ENCODE results near the gene PRRG3.

PRRG3 gene

DNA sequence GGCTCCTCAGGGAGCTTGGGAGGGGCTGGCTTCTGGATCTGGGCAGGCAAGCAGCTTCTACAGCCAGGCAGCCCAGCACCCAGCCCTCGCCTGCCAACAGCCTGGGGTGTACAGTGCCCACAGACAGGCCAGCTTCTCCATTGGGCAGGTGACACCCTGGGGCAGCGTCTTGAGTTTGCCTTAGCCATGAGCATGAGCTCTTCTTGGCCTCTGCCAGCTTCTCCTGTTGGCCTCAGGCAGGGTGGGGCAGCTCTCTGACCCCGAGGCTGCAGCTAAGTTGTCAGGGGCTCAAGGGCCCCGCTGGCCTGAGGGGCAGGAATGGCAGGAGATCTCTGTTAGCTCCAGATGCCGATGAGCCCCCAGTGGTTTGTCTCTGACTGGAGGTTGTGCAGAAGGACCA is 31.5 kb downstream of the PRRG3 start:
- H3K4me3 ChIP-seq (ENCODE audit: low read depth, low read length) = no peak overlapping the region
- DNase-seq (ENCODE audit: low read depth) = no peak
- TF ChIP-seq, protein P1, sequence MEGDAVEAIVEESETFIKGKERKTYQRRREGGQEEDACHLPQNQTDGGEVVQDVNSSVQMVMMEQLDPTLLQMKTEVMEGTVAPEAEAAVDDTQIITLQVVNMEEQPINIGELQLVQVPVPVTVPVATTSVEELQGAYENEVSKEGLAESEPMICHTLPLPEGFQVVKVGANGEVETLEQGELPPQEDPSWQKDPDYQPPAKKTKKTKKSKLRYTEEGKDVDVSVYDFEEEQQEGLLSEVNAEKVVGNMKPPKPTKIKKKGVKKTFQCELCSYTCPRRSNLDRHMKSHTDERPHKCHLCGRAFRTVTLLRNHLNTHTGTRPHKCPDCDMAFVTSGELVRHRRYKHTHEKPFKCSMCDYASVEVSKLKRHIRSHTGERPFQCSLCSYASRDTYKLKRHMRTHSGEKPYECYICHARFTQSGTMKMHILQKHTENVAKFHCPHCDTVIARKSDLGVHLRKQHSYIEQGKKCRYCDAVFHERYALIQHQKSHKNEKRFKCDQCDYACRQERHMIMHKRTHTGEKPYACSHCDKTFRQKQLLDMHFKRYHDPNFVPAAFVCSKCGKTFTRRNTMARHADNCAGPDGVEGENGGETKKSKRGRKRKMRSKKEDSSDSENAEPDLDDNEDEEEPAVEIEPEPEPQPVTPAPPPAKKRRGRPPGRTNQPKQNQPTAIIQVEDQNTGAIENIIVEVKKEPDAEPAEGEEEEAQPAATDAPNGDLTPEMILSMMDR (IDR thresholded peaks at IDR 0.05; ENCODE audit: control insufficient read depth, extremely low read depth, insufficient read depth) = no peak

DNA sequence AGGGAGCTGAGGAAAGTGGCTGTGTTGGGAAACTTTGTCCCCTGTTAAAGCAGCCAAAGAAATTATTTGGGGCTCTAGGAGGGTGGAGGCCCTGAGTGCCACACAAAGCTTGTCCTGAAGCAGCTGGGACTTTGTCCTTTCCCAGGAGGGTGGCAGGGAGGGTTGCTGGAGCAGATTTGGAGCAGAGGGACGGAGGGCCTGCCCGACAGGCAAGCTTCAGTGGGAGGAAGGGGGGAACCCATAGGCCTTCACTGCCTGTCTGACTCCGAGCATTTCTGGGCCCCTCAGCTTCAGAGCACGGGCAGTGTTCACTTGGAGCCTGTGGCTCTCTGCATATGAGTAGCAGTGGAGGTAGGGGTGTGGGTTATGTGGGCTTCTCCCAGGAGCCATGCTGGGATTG is 32.1 kb downstream of the PRRG3 start:
- no peak for DNase-seq (ENCODE audit: low read depth)
- no peak overlapping the region for H3K4me3 ChIP-seq (ENCODE audit: low read depth, low read length)
- TF ChIP-seq, protein P1 (IDR thresholded peaks at IDR 0.05; ENCODE audit: control insufficient read depth, extremely low read depth, insufficient read depth) = no peak

DNA sequence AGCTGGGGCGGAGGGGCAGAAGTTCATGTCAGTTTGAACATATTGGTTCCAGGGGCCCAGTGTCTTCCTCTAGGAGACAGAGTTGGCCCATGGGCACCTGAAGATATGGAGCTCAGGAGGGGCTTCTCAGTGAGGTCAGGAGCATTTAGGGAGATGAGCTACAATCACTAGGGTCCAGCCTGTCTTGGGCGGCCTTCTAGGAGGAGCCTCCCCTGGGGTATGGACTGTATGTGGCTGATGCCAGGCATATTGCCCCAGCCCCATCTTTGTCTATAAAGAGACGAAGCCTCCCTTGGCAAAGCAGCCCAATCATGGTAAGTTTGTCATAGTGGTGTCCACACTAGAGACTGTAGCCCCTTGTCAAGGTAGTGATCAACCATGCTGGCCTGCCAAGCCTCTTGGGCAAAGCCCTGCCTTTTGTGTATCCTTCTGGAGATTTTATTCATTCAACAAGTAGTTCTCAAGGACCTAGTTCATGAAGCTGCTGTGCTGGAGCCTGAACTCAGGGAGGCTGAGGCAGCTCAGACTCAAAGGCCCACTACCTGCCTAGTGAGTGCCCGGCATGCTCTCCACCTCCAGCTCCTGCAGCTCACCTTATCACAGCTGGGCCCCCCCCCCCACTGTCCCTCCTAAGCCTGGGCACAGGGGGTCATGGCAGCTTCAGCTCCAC is 33.9 kb downstream of the PRRG3 start:
- H3K4me3 ChIP-seq (ENCODE audit: low read depth, low read length) = no peak overlapping the region
- TF ChIP-seq, protein P1 (IDR thresholded peaks at IDR 0.05; ENCODE audit: control insufficient read depth, extremely low read depth, insufficient read depth) = no peak
- no peak for DNase-seq (ENCODE audit: low read depth)

DNA sequence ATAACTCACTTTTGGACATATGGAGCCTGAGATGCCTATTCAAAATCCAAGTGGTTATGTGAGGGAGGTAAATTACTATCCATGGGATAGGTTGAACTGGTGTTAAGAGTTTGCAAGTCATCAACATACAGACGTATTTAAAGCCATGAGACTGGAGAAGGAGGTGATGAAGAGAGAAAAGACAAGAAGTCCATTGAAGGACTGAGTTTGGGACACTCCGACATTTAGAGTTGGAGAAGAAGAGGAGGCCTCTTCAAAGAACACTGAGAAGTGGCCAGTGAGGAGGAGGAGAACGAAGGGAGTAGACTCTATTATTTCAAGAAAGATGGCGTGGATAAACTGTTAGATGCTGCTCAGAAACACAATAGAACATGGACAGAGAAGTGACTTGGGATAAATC is 39.2 kb downstream of the PRRG3 start, which contains the start of gene CNGA2:
Gene CNGA2 (plus strand): TSS at position 301 of the 400 bp plus-strand sequence. CDS start 3,738 bp downstream, outside the sequence.
- no peak for DNase-seq (ENCODE audit: low read depth)
- TF ChIP-seq, protein P1 (IDR thresholded peaks at IDR 0.05; ENCODE audit: control insufficient read depth, extremely low read depth, insufficient read depth) = no peak
- H3K4me3 ChIP-seq (ENCODE audit: low read depth, low read length) = no peak within 1 kb of the TSS

GRCh38 chrX:151735219-151735618 is 40.0 kb downstream of the PRRG3 start:
- no peak for DNase-seq (ENCODE audit: low read depth)
- H3K4me3 ChIP-seq (ENCODE audit: low read depth, low read length) = no peak overlapping the region
- TF ChIP-seq, protein P1 (IDR thresholded peaks at IDR 0.05; ENCODE audit: control insufficient read depth, extremely low read depth, insufficient read depth) = no peak

- TF ChIP-seq, protein P1 (IDR thresholded peaks at IDR 0.05; ENCODE audit: control insufficient read depth, extremely low read depth, insufficient read depth) = no peak
- H3K4me3 ChIP-seq (ENCODE audit: low read depth, low read length) = no peak overlapping the region
- DNase-seq (ENCODE audit: low read depth) = no peak
Observed at GRCh38 chrX:151736685-151737084, 41.4 kb downstream of the PRRG3 start.

DNA sequence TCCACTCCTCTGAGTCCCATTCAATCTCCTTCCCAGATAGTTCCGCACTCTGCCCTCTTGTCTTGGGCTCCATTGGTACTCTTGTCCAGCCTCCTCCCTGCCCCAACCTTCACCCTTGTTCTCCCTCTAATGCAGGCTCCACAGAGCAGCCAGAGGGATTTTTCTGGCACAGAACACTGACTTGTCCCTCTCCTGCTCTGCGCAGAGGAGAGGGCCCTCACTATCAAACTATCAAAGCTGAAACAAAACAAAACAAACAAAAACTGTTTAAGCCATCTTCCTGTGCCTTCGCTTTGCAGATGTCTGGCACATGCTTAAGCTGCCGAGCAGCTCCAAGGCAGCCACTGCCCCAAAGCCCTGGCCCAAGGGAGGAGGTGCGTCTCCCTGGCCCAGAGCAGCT is 42.2 kb downstream of the PRRG3 start:
- TF ChIP-seq, protein P1 (IDR thresholded peaks at IDR 0.05; ENCODE audit: control insufficient read depth, extremely low read depth, insufficient read depth) = no peak
- DNase-seq (ENCODE audit: low read depth) = no peak
- H3K4me3 ChIP-seq (ENCODE audit: low read depth, low read length) = no peak overlapping the region

Data from LNCaP clone FGC (cell line).